Testis (tissue), 3 donors: Measurements from ENCODE around the gene UTF1. TPM values are rescaled to one million over a fixed set of nuclear protein-coding genes. Genes with fewer than 3 reads are reported as not detected.

Experiments used
- DNase-seq: peaks from one replicate; pipeline ENCODE4 v3.0.0-alpha.2; 2019
- H3K27ac ChIP-seq, 2 donors: fragments of 200-600 bp; sonication (generic); one replicate each; pipeline ENCODE4 v1.5.1; 2019
- H3K27me3 ChIP-seq: fragments of 200-600 bp; sonication (generic); one replicate; pipeline ENCODE4 v1.5.1; 2019
- H3K36me3 ChIP-seq: fragments of 200-600 bp; sonication (generic); one replicate; pipeline ENCODE4 v1.5.1; 2017; ENCODE audit warnings: low read depth; ENCODE audit errors: missing control alignments
- H3K4me1 ChIP-seq: fragments of 200-600 bp; sonication (generic); one replicate; pipeline ENCODE4 v1.5.1; 2019
- H3K4me3 ChIP-seq, 2 donors: fragments of 200-600 bp; sonication (generic); one replicate each; pipeline ENCODE4 v1.5.1; 2017 to 2019
- H3K9me3 ChIP-seq: fragments of 200-600 bp; sonication (generic); one replicate; pipeline ENCODE4 v1.5.1; 2017
- CTCF ChIP-seq, 3 experiments: fragments of 450-650 bp in 2 of 3; fragments of 200-600 bp in 1 of 3; sonication (generic) in 1 of 3; IDR thresholded peaks; one replicate each; pipeline ENCODE4 v1.5.1; 2016 to 2019; ENCODE audit warnings: antibody characterized with exemption in 3 of 3, mild to moderate bottlenecking in 2 of 3, moderate library complexity in 1 of 3
- POLR2A ChIP-seq: fragments of 450-650 bp; IDR thresholded peaks from one replicate; pipeline ENCODE4 v1.6.1; 2017; ENCODE audit warnings: antibody characterized with exemption, mild to moderate bottlenecking, moderate library complexity
- WGBS, 2 donors: methylation state at CpG; one replicate each; pipeline ENCODE4 v1.1.5; 2018; 5-methylcytosine and 5-hydroxymethylcytosine counted together
- intact Hi-C: fragments of 100-400 bp; cut with DNase I; formaldehyde crosslinking; loops from one replicate; pipeline ENCODE4 v1.15.1; 2023; ENCODE audit warnings: low total_unique reads
- polyA plus RNA-seq: library from polyadenylated mRNA; stranded (reverse); fragments of 350-450 nt; fragmentation: Illumina TruSeq; extraction: RNeasy Lipid Tissue Mini Kit (QIAGEN cat#74804); gene quantifications from one replicate; pipeline ENCODE4 v1.2.3, GENCODE V29; 2014; ENCODE audit warnings: low read depth, low replicate concordance; ENCODE audit not compliant: insufficient read depth
- total RNA-seq, 2 donors: library from RNA; depleted of rRNA; stranded (reverse); fragments of >200 nt; gene quantifications; one replicate each; pipeline ENCODE4 v1.2.3, GENCODE V29; 2016

Gene UTF1
- total and polyA plus RNA-seq, 3 donors from 2014 or later: 5.3 to 18.6 (median 17.2) TPM

GRCh38 chr10:133183646-133184378, 46.2 kb upstream of the UTF1 start:
- Histone ChIP-seq H3K9me3 (no peaks in the 10 kb centered on the region), H3K36me3 (no peaks in the 10 kb centered on the region), H3K4me1 (no peaks in the 10 kb centered on the region), H3K27me3 (no peaks in the 10 kb centered on the region), H3K4me3 (no peak overlapping the region), H3K27ac (no peak overlapping the region)
- WGBS, 2 donors: 69 to 75% methylated on average over 9 to 21 of the region's 21 CpGs
- intact Hi-C loops: no loop called here
- TF ChIP-seq POLR2A (no peak), CTCF (IDR thresholded peaks at IDR 0.05) (no peak)
- no peak for DNase-seq

GRCh38 chr10:133184591-133185244, 45.3 kb upstream of the UTF1 start:
- Histone ChIP-seq H3K4me3 (no peak overlapping the region), H3K27me3 (no peaks in the 10 kb centered on the region), H3K36me3 (no peaks in the 10 kb centered on the region), H3K9me3 (no peaks in the 10 kb centered on the region), H3K27ac (no peak overlapping the region), H3K4me1 (no peaks in the 10 kb centered on the region)
- intact Hi-C loops: no loop called here
- TF ChIP-seq CTCF (IDR thresholded peaks at IDR 0.05): no peak
- TF ChIP-seq POLR2A: no peak
- no peak for DNase-seq
- WGBS, 2 donors: 81 to 88% methylated on average over 19 to 23 of the region's 23 CpGs

GRCh38 chr10:133185421-133185820, 44.6 kb upstream of the UTF1 start:
- no peaks in the 10 kb centered on the region for H3K27me3 ChIP-seq

GRCh38 chr10:133185916-133186315, 44.1 kb upstream of the UTF1 start:
- Histone ChIP-seq H3K36me3 (no peaks in the 10 kb centered on the region), H3K27me3 (no peaks in the 10 kb centered on the region), H3K9me3 (no peaks in the 10 kb centered on the region), H3K4me1 (no peaks in the 10 kb centered on the region), H3K27ac (no peak overlapping the region), H3K4me3 (no peak overlapping the region)
- DNase-seq: no peak
- TF ChIP-seq CTCF (IDR thresholded peaks at IDR 0.05) (no peak), POLR2A (no peak)
- WGBS, 2 donors: 63% methylated on average over 26 of the region's 27 CpGs; no CpG with 5 or more reads in 1 of the 2 donors
- intact Hi-C loops: no loop called here

More at GRCh38 chr10:133185421-133185820, 44.6 kb upstream of the UTF1 start:
- Histone ChIP-seq H3K4me3 (no peak overlapping the region), H3K27ac (no peak overlapping the region), H3K9me3 (no peaks in the 10 kb centered on the region), H3K36me3 (no peaks in the 10 kb centered on the region), H3K4me1 (no peaks in the 10 kb centered on the region)
- no peak for DNase-seq
- intact Hi-C loops: no loop called here
- WGBS, 2 donors: 53 to 72% methylated on average over 10 to 11 of the region's 11 CpGs
- TF ChIP-seq CTCF (IDR thresholded peaks at IDR 0.05): no peak
- TF ChIP-seq POLR2A: no peak
